B cell (primary cell): Measurements from ENCODE around the gene SMC4. TPM values are rescaled to one million over a fixed set of nuclear protein-coding genes. Genes with fewer than 3 reads are reported as not detected.

Experiments used
- ATAC-seq: fragments of 200-7000 bp; cut with Tn5 transposase; one replicate; pipeline ENCODE4 v1.10.0; 2021; ENCODE audit warnings: low read depth, mild to moderate bottlenecking, moderate number of reproducible peaks, moderate library complexity
- CTCF ChIA-PET: fragments of 350-600 bp; sonication (Branson Sonifier 250); formaldehyde crosslinking; loops from one replicate; lab custom pipeline; 2021; ENCODE audit warnings: antibody characterized with exemption, inconsistent platforms; lab: Charles Lee
- POLR2A ChIA-PET: fragments of 350-600 bp; sonication (Branson Sonifier 250); formaldehyde crosslinking; loops from one replicate; lab custom pipeline; 2021; ENCODE audit warnings: antibody characterized with exemption; lab: Charles Lee
- DNase-seq: peaks from one replicate; pipeline ENCODE4 v3.0.0; 2013
- H2AFZ ChIP-seq: 2 replicates; pipeline ENCODE4 v1.6.1; 2012; ENCODE audit warnings: mild to moderate bottlenecking, low read depth, low read length; ENCODE audit not compliant: insufficient read depth, poor library complexity, severe bottlenecking
- H3K27ac ChIP-seq, 2 donors: 1 replicate in 1 of 2; 2 replicates in 1 of 2; pipeline ENCODE4 v1.5.1; 2012 to 2013; ENCODE audit warnings: low read length in 2 of 2, mild to moderate bottlenecking in 2 of 2, moderate library complexity in 1 of 2
- H3K27me3 ChIP-seq, 4 experiments: fragments of 200-600 bp in 1 of 4; sonication (generic) in 1 of 4; replicated peaks in 1 of 4; 1 replicate in 2 of 4; 2 replicates in 2 of 4; pipeline versions ENCODE4 v1.6.1 to v1.7.0; 2013 to 2016; ENCODE audit warnings: low read length in 3 of 4, mild to moderate bottlenecking in 2 of 4, mixed read lengths in 1 of 4, moderate library complexity in 1 of 4; ENCODE audit not compliant: insufficient read depth in 4 of 4, control insufficient read depth in 3 of 4; ENCODE audit errors: control extremely low read depth in 1 of 4
- H3K36me3 ChIP-seq, 2 experiments: replicated peaks in 1 of 2; 1 replicate in 1 of 2; 2 replicates in 1 of 2; pipeline versions ENCODE4 v1.6.1 to v1.7.1; 2013; ENCODE audit warnings: low read length in 1 of 2; ENCODE audit not compliant: insufficient read depth in 2 of 2, control insufficient read depth in 1 of 2; ENCODE audit errors: control extremely low read depth in 1 of 2, extremely low read depth in 1 of 2
- H3K4me1 ChIP-seq, 2 donors: fragments of 200-600 bp in 1 of 2; sonication (generic) in 1 of 2; 1 replicate in 1 of 2; 2 replicates in 1 of 2; pipeline versions ENCODE4 v1.5.1 to v1.6.1; 2013 to 2017; ENCODE audit warnings: low read length in 2 of 2; ENCODE audit not compliant: control insufficient read depth in 2 of 2, insufficient read depth in 2 of 2
- H3K4me2 ChIP-seq: replicated peaks from 2 replicates; pipeline ENCODE3; 2012; ENCODE audit warnings: mild to moderate bottlenecking, low read depth, low read length; ENCODE audit not compliant: poor library complexity, severe bottlenecking
- H3K4me3 ChIP-seq, 5 experiments: fragments of 200-600 bp in 1 of 5; sonication (generic) in 1 of 5; 1 replicate in 3 of 5; 2 replicates in 2 of 5; pipeline versions ENCODE4 v1.5.1 to v1.7.0; 2011 to 2016; ENCODE audit warnings: low read length in 4 of 5, mild to moderate bottlenecking in 4 of 5, low read depth in 2 of 5, control low read depth in 1 of 5, moderate library complexity in 1 of 5; ENCODE audit not compliant: insufficient read depth in 1 of 5; ENCODE audit errors: control extremely low read depth in 1 of 5, extremely low read depth in 1 of 5
- H3K79me2 ChIP-seq: fragments of 200-600 bp; sonication (generic); one replicate; pipeline ENCODE4 v1.6.0; 2016; ENCODE audit warnings: low read length; ENCODE audit not compliant: control insufficient read depth, insufficient read depth
- H3K9ac ChIP-seq: fragments of 200-600 bp; sonication (generic); 2 replicates; pipeline ENCODE4 v1.6.1; 2017; ENCODE audit warnings: mild to moderate bottlenecking, low read length, moderate library complexity
- H3K9me3 ChIP-seq, 3 donors: one replicate each; pipeline versions ENCODE4 v1.6.1 to v1.7.1; 2013; ENCODE audit warnings: low read length in 2 of 3; ENCODE audit not compliant: control insufficient read depth in 2 of 3, insufficient read depth in 1 of 3; ENCODE audit errors: control extremely low read depth in 1 of 3
- H4K20me1 ChIP-seq: 2 replicates; pipeline ENCODE4 v1.6.0; 2012; ENCODE audit warnings: mild to moderate bottlenecking, low read length; ENCODE audit not compliant: insufficient read depth, control insufficient read depth, poor library complexity, severe bottlenecking
- H3K27ac Mint-ChIP-seq: one replicate; pipeline ENCODE4 v1.8.0; 2021; ENCODE audit warnings: mixed read lengths
- H3K27me3 Mint-ChIP-seq: one replicate; pipeline ENCODE4 v1.8.0; 2021; ENCODE audit warnings: mixed read lengths
- H3K4me1 Mint-ChIP-seq: one replicate; pipeline ENCODE4 v1.8.0; 2021; ENCODE audit warnings: mixed read lengths
- H3K4me3 Mint-ChIP-seq: one replicate; pipeline ENCODE4 v1.8.0; 2021; ENCODE audit warnings: mixed read lengths
- H3K9me3 Mint-ChIP-seq: one replicate; pipeline ENCODE4 v1.8.0; 2022; ENCODE audit warnings: mixed read lengths; ENCODE audit not compliant: insufficient read depth
- EZH2 ChIP-seq: IDR thresholded peaks from 2 replicates; pipeline ENCODE4 v1.6.1; 2012; ENCODE audit warnings: borderline replicate concordance, low read depth, mild to moderate bottlenecking, moderate library complexity, low read length; ENCODE audit not compliant: insufficient read depth, poor library complexity, severe bottlenecking
- WGBS: methylation state at CpG from one replicate; pipeline ENCODE4 v1.1.5; 2013; ENCODE audit warnings: missing lambda C conversion rate; ENCODE audit not compliant: insufficient coverage; 5-methylcytosine and 5-hydroxymethylcytosine counted together
- intact Hi-C: fragments of 100-400 bp; cut with micrococcal nuclease; formaldehyde crosslinking; loops from one replicate; pipeline ENCODE4 v1.10.0; 2022
- polyA plus RNA-seq: library from polyadenylated mRNA; depleted of rRNA; stranded (reverse); fragments of >200 nt; gene quantifications from 2 replicates; pipeline ENCODE4 v1.2.3, GENCODE V29; 2012
- total RNA-seq, 2 donors: library from RNA; stranded (reverse); fragments of 120-200 nt in 1 of 2; gene quantifications; 1 replicate in 1 of 2; 2 replicates in 1 of 2; pipeline versions ENCODE4 v1.2.3 to v1.2.4, GENCODE V29; 2013 to 2022
- TF ChIP-seq, protein P1 (sequence below): fragments of 200-600 bp; IDR thresholded peaks from one replicate; pipeline ENCODE4 v1.8.0; 2022; ENCODE audit warnings: antibody characterized with exemption, mild to moderate bottlenecking

SMC4 gene
- total and polyA plus RNA-seq, 2 donors (not counting 1 experiment from before 2014, with no cell fraction given), result 12.4 to 55.1 TPM

DNA sequence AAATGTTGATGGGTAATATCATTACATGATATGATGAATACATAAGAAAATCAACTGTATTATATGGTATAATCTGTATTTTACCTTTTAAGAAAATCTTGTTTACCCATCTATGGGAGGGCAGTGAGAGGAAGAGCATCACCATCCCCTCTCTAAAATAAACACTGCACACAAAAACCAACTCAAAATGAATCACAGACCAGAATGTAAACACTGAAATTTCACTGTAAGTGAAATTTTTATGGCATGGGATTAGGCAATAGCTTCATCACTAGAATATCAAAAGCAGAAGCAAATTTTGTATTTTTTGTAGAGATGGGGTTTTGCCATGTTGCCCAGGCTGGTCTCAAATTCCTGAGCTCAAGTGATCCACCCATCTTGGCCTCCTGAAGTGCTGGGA is 26.7 kb upstream of the SMC4 start:
- ChIA-PET POLR2A (no interaction called here), CTCF (no interaction called here)
- Mint-ChIP-seq H3K4me1 (peaks cover 17% of the 10 kb centered on the region), H3K4me3 (no peak overlapping the region), H3K9me3 (no peaks in the 10 kb centered on the region), H3K27ac (no peak overlapping the region), H3K27me3 (no peaks in the 10 kb centered on the region)
- no peak for TF ChIP-seq EZH2
- TF ChIP-seq, protein P1, sequence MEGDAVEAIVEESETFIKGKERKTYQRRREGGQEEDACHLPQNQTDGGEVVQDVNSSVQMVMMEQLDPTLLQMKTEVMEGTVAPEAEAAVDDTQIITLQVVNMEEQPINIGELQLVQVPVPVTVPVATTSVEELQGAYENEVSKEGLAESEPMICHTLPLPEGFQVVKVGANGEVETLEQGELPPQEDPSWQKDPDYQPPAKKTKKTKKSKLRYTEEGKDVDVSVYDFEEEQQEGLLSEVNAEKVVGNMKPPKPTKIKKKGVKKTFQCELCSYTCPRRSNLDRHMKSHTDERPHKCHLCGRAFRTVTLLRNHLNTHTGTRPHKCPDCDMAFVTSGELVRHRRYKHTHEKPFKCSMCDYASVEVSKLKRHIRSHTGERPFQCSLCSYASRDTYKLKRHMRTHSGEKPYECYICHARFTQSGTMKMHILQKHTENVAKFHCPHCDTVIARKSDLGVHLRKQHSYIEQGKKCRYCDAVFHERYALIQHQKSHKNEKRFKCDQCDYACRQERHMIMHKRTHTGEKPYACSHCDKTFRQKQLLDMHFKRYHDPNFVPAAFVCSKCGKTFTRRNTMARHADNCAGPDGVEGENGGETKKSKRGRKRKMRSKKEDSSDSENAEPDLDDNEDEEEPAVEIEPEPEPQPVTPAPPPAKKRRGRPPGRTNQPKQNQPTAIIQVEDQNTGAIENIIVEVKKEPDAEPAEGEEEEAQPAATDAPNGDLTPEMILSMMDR, result no peak
- H3K9me3 ChIP-seq, result no peaks in the 10 kb centered on the region
- no peak overlapping the region for H2AFZ ChIP-seq
- no peak overlapping the region for H3K4me2 ChIP-seq
- no peaks in the 10 kb centered on the region for H3K27me3 ChIP-seq
- H3K4me1 ChIP-seq, result no peaks in the 10 kb centered on the region
- H4K20me1 ChIP-seq, result no peaks in the 10 kb centered on the region
- no peak overlapping the region for H3K4me3 ChIP-seq
- H3K36me3 ChIP-seq, result peaks cover 4 to 23% of the 10 kb centered on the region in 2 experiments
- DNase-seq, result no peak
- H3K27ac ChIP-seq, result no peak overlapping the region
- no peak overlapping the region for H3K9ac ChIP-seq
- intact Hi-C loops, result no loop called here
- H3K79me2 ChIP-seq, result no peaks in the 10 kb centered on the region
- ATAC-seq, result no peak

DNA sequence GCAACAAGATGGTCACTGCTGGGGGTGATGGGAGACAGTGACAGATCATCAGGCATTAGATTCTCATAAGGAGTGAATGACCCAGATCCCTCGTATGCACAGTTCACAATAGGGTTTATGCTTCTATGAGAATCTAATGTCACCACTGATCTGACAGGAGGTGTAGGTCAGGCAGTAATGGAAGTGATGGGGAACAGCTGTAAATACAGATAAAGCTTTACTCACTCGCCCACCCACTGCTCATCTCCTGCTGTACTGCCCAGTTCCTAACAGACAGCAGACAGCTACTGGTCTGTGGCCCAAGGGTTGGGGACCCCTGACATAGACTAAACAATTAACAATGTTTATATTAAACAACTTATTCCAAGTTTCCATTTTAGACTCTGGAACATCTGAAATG is 25.8 kb upstream of the SMC4 start:
- H3K4me3 Mint-ChIP-seq, result no peak overlapping the region

More for the DNA sequence above, 25.8 kb upstream of the SMC4 start:
- WGBS, result no CpG with 5 or more reads among the region's 2 CpGs
- DNase-seq (no peak), ATAC-seq (no peak)
- Mint-ChIP-seq H3K27me3 (no peaks in the 10 kb centered on the region), H3K27ac (no peak overlapping the region), H3K9me3 (no peaks in the 10 kb centered on the region), H3K4me1 (peaks cover 17% of the 10 kb centered on the region)
- ChIA-PET POLR2A (no interaction called here), CTCF (no interaction called here)
- Histone ChIP-seq H3K27ac (no peak overlapping the region), H2AFZ (no peak overlapping the region), H4K20me1 (no peaks in the 10 kb centered on the region), H3K79me2 (no peaks in the 10 kb centered on the region), H3K9me3 (no peaks in the 10 kb centered on the region), H3K36me3 (peaks cover 4 to 23% of the 10 kb centered on the region in 2 experiments), H3K9ac (no peak overlapping the region), H3K4me2 (no peak overlapping the region), H3K27me3 (no peaks in the 10 kb centered on the region), H3K4me3 (no peak overlapping the region), H3K4me1 (no peaks in the 10 kb centered on the region)
- TF ChIP-seq, protein P1, result no peak
- no peak for TF ChIP-seq EZH2
- intact Hi-C loops, result no loop called here
